Karpas-422 (cell line): ENCODE measurements around the gene GKN1. TPM values are rescaled to one million over a fixed set of nuclear protein-coding genes. Genes with fewer than 3 reads are reported as not detected.

Source experiments
- DNase-seq: peaks from one replicate; pipeline ENCODE4 v3.0.0-alpha.2; 2015
- H2AFZ ChIP-seq: fragments of 200-600 bp; sonication (generic); 2 replicates; pipeline ENCODE4 v1.6.1; 2014; ENCODE audit warnings: antibody characterized with exemption, low read length, mixed read lengths
- H3K27ac ChIP-seq: fragments of 200-600 bp; sonication (generic); 2 replicates; pipeline ENCODE4 v1.5.1; 2014; ENCODE audit warnings: mild to moderate bottlenecking, low read length, moderate library complexity
- H3K27me3 ChIP-seq: fragments of 200-600 bp; sonication (generic); 2 replicates; pipeline ENCODE4 v1.6.1; 2014; ENCODE audit warnings: low read length, mixed read lengths
- H3K36me3 ChIP-seq: fragments of 200-600 bp; sonication (generic); 2 replicates; pipeline ENCODE4 v1.6.1; 2014; ENCODE audit warnings: low read length, mixed read lengths; ENCODE audit not compliant: insufficient read depth
- H3K4me1 ChIP-seq: fragments of 200-600 bp; sonication (generic); 2 replicates; pipeline ENCODE4 v1.6.1; 2014; ENCODE audit warnings: mild to moderate bottlenecking, low read length, mixed read lengths
- H3K4me2 ChIP-seq: fragments of 200-600 bp; sonication (generic); 2 replicates; pipeline ENCODE4 v1.6.1; 2014; ENCODE audit warnings: low read length, low read depth, mild to moderate bottlenecking; ENCODE audit not compliant: poor library complexity, severe bottlenecking
- H3K4me3 ChIP-seq: fragments of 200-600 bp; sonication (generic); 2 replicates; pipeline ENCODE4 v1.5.1; 2014; ENCODE audit warnings: mild to moderate bottlenecking, antibody characterized with exemption, low read length, mixed read lengths
- H3K79me2 ChIP-seq: fragments of 200-600 bp; sonication (generic); 2 replicates; pipeline ENCODE4 v1.6.1; 2014; ENCODE audit warnings: mild to moderate bottlenecking, low read length, mixed read lengths
- H3K9ac ChIP-seq: fragments of 200-600 bp; sonication (generic); 2 replicates; pipeline ENCODE4 v1.6.0; 2014; ENCODE audit warnings: low read length
- H3K9me2 ChIP-seq: fragments of 200-600 bp; sonication (generic), shearing (Covaris generic); replicated peaks from 2 replicates; pipeline ENCODE4 v1.6.0; 2014; ENCODE audit warnings: mild to moderate bottlenecking, low read length, moderate library complexity; ENCODE audit not compliant: insufficient read depth
- H3K9me3 ChIP-seq: fragments of 300-700, 200-600 bp; sonication (generic); 2 replicates; pipeline ENCODE4 v1.6.1; 2014; ENCODE audit warnings: low read length, mixed read lengths
- H4K20me1 ChIP-seq: fragments of 200-600 bp; sonication (generic); 2 replicates; pipeline ENCODE4 v1.6.1; 2014; ENCODE audit warnings: mild to moderate bottlenecking, antibody characterized with exemption, low read length, low read depth; ENCODE audit not compliant: insufficient read depth
- total RNA-seq: library from RNA; depleted of rRNA; stranded (reverse); fragments of >200 nt; shearing (Covaris generic); gene quantifications from 2 replicates; pipeline ENCODE4 v1.2.3, GENCODE V29; 2014; ENCODE audit warnings: low replicate concordance

Gene GKN1
- total RNA-seq, 1 experiment from 2014 or later: not detected

DNA sequence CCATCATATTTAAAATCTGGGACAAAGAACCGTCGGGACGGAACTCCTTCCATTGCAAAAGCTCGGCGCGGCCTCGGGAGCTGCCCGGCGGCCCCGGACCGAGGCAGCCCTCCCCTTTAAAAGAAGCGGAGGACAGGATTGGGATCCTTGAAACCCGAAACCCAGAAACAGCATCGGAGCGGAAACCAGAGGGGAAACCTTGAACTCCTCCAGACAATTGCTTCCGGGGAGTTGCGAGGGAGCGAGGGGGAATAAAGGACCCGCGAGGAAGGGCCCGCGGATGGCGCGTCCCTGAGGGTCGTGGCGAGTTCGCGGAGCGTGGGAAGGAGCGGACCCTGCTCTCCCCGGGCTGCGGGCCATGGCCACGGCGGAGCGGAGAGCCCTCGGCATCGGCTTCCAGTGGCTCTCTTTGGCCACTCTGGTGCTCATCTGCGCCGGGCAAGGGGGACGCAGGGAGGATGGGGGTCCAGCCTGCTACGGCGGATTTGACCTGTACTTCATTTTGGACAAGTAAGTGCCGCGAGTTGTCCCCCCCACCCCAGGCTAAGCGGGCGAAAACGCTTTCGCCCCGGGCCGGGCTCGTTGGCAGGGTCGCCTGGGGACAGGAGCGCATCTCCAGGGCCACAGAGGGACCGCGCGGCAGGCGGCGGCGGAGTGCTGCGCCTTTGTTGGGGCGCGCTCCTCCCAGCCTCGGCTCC, 38.9 kb downstream of the GKN1 start, which contains the start of gene ANTXR1:
TSS of gene ANTXR1 (plus strand) at position 38 of the 698 bp plus-strand sequence. CDS start at position 359, 321 bp downstream.
- H3K9ac ChIP-seq: no peak within 1 kb of the TSS
- no peaks in the 10 kb centered on the region for H3K9me2 ChIP-seq
- no peaks in the 10 kb centered on the region for H3K79me2 ChIP-seq
- H3K36me3 ChIP-seq: no peaks in the 10 kb centered on the region
- H3K27ac ChIP-seq: no peak within 1 kb of the TSS
- DNase-seq: no peak
- no peaks in the 10 kb centered on the region for H3K4me1 ChIP-seq
- H2AFZ ChIP-seq: no peak within 1 kb of the TSS
- H4K20me1 ChIP-seq: no peaks in the 10 kb centered on the region
- no peaks in the 10 kb centered on the region for H3K9me3 ChIP-seq
- H3K27me3 ChIP-seq: peaks cover 2% of the 10 kb centered on the region; the same call in 1 of the 2 replicates
- no peak within 1 kb of the TSS for H3K4me2 ChIP-seq
- no peak within 1 kb of the TSS for H3K4me3 ChIP-seq

DNA sequence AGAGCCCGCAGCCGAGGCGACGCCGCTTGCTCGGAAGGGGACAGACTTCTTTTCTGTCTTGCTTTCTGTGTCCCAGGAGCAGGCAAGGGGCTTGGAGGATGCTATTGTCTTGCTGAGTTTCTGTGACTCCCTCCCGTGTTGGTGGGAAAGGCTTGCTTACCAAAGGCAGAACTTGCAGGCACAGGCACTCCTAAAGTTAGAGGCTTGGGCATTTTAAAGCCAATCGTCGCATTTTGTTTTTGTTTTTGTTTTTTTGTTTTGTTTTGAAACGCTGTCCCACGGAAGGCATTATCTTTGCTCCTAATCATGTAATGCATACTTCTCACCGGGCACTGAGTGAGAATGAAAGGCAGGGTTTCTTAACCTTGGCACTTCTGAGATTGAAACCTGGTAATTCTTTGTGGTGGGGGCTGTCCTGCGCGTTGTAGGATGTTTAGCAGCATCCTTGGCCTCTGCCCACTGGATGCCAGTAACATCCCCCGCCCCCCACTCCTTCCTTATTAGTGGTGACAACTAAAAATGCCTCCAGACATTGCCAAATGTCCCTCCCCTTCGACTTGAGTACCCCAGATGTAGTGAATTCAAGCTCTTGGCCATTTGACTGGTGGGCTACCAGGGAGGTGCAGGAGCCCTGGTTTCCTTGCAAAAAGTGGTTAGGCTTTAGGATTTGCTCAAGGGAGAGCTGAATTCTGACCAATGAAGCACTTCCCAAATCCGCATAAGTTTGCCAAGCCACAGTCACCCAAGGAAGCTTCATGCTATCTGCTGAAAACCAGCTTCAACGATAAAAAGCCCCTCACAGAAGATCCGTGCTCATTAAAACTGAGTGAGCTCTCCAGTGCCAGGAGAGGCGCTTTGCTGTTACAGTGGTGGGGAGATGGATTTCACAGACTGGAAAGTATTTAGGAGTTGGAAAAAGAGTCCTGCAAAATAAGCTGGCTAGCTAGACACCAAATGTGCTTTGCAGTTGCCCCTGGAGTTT, 39.7 kb downstream of the GKN1 start:
- no peak overlapping the region for H2AFZ ChIP-seq
- no peaks in the 10 kb centered on the region for H3K9me2 ChIP-seq
- no peaks in the 10 kb centered on the region for H3K36me3 ChIP-seq
- peaks cover 2% of the 10 kb centered on the region; the same call in 1 of the 2 replicates for H3K27me3 ChIP-seq
- no peaks in the 10 kb centered on the region for H4K20me1 ChIP-seq
- H3K4me3 ChIP-seq: no peak overlapping the region
- H3K27ac ChIP-seq: no peak overlapping the region
- H3K4me2 ChIP-seq: no peak overlapping the region
- DNase-seq: no peak
- no peaks in the 10 kb centered on the region for H3K79me2 ChIP-seq
- H3K9ac ChIP-seq: no peak overlapping the region
- no peaks in the 10 kb centered on the region for H3K4me1 ChIP-seq
- no peaks in the 10 kb centered on the region for H3K9me3 ChIP-seq

DNA sequence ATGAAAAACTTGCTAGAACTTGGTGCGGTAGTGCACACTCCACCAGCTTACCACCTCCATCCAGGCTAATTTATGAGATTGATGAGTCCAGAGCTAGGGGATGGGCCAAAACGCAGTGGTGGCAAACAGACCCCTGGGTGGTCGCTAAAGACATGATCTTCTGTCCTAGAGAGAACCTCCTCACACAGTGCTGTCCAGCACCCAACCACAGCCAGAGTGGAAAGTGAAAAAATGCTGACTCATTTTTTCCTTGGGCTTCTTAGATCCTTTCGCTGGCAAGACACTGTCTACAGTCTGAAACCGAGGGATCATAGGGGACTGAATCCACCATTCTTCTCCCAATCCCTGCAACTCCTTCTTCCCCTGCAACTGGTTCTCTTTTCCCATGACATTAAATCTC, 42.6 kb downstream of the GKN1 start:
- Histone ChIP-seq H3K9ac (no peak overlapping the region), H3K79me2 (no peaks in the 10 kb centered on the region), H3K9me3 (no peaks in the 10 kb centered on the region), H3K4me1 (no peaks in the 10 kb centered on the region), H2AFZ (no peak overlapping the region), H4K20me1 (no peaks in the 10 kb centered on the region), H3K4me3 (no peak overlapping the region), H3K27me3 (peaks cover 2% of the 10 kb centered on the region; the same call in 1 of the 2 replicates), H3K36me3 (no peaks in the 10 kb centered on the region), H3K9me2 (no peaks in the 10 kb centered on the region), H3K27ac (no peak overlapping the region), H3K4me2 (no peak overlapping the region)
- no peak for DNase-seq

DNA sequence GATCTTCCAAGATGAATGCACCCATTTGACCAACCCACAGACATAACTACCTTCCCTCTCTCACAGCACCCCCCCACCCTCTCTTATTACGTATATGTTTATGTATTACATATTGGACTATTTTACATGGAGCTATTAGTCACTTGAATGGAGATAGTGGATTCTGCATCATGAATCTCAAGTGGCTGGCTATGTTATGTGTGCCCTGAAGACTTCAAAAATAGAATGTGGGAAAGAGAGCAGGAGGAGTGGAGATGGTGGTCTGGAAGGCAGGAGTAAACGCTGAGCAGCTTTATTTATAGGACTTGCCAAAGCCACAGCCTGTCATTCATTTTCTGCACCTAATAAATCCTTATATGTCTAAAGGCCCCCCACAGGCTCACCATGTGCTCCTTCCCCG, 43.4 kb downstream of the GKN1 start:
- no peak for DNase-seq
- no peak overlapping the region for H3K27ac ChIP-seq
- H2AFZ ChIP-seq: no peak overlapping the region
- no peaks in the 10 kb centered on the region for H4K20me1 ChIP-seq
- no peaks in the 10 kb centered on the region for H3K36me3 ChIP-seq
- H3K4me3 ChIP-seq: no peak overlapping the region
- peaks cover 2% of the 10 kb centered on the region; the same call in 1 of the 2 replicates for H3K27me3 ChIP-seq
- no peaks in the 10 kb centered on the region for H3K79me2 ChIP-seq
- no peaks in the 10 kb centered on the region for H3K4me1 ChIP-seq
- no peaks in the 10 kb centered on the region for H3K9me3 ChIP-seq
- H3K9me2 ChIP-seq: no peaks in the 10 kb centered on the region
- no peak overlapping the region for H3K4me2 ChIP-seq
- H3K9ac ChIP-seq: no peak overlapping the region

DNA sequence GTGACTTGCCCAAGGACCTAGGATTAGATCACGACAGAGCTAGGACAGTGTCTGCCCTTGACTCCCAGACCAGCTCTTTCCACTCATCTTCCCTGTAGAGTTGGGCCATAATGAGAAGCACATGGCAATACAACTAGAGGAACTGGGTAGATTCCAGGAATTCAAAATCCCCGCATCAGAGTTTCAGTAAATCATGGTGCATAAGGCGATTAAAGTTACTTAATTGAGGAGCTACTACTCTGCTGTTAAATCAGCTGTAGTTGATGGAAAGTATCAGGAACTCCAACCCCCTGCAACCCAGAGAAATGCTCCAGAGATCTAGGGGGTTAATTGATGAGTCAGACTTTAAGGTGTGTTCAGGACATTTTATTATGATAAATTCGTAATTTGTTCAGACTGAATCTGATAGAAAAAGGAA, 44.3 kb downstream of the GKN1 start:
- no peaks in the 10 kb centered on the region for H3K9me2 ChIP-seq
- peaks cover 2% of the 10 kb centered on the region; the same call in 1 of the 2 replicates for H3K27me3 ChIP-seq
- no peak overlapping the region for H3K9ac ChIP-seq
- no peak overlapping the region for H3K4me3 ChIP-seq
- no peak for DNase-seq
- H2AFZ ChIP-seq: no peak overlapping the region
- H3K4me2 ChIP-seq: no peak overlapping the region
- H3K9me3 ChIP-seq: no peaks in the 10 kb centered on the region
- no peaks in the 10 kb centered on the region for H4K20me1 ChIP-seq
- H3K4me1 ChIP-seq: no peaks in the 10 kb centered on the region
- H3K27ac ChIP-seq: no peak overlapping the region
- H3K79me2 ChIP-seq: no peaks in the 10 kb centered on the region
- no peaks in the 10 kb centered on the region for H3K36me3 ChIP-seq

DNA sequence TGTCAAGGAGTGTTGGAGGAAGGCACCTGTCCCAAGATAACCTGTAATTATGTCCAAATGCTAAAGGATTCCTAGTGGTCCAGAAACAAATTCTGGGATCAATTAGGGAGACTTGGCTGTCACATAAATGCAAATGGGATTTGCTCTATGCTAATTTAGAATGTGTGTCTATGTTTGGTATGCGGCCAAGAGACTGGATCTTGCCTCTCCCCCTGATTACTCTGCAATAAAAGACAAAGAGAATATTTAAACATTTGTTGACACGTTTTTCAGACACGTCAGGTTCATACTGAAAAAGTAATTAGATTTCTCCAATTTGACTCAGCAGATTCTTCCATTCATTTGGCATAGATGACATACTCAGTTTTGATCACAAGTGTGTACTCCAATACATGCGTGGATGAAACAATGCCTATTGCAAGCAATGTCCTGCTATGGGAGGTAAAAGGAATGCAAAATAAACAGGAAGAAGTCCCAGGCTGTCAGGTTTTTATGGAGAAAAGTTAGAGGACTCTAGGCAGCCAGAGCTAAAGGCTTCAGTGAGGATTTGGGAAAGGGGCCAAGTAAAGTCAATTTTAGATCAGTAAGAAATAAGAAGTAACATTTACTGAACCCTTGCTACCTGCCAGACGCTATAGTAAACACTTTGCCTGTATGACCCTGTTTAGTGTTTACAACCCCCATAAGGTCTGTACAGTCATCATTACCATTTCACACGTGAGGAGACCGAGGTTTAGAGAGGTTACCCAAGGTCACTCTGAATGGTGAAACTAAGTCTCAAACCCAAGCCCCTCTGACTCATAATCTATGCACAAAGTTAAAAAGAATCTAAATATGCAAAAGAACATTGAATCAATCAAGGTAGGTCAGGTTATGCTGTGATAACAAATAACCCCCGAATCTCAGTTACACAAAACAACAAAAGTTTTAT, 46.3 kb downstream of the GKN1 start:
- H3K4me3 ChIP-seq: no peak overlapping the region
- no peak overlapping the region for H3K9ac ChIP-seq
- no peaks in the 10 kb centered on the region for H4K20me1 ChIP-seq
- no peaks in the 10 kb centered on the region for H3K9me3 ChIP-seq
- H3K4me2 ChIP-seq: no peak overlapping the region
- no peaks in the 10 kb centered on the region for H3K79me2 ChIP-seq
- no peak overlapping the region for H2AFZ ChIP-seq
- H3K36me3 ChIP-seq: no peaks in the 10 kb centered on the region
- no peaks in the 10 kb centered on the region for H3K4me1 ChIP-seq
- no peaks in the 10 kb centered on the region for H3K9me2 ChIP-seq
- peaks cover 2% of the 10 kb centered on the region; the same call in 1 of the 2 replicates for H3K27me3 ChIP-seq
- no peak for DNase-seq
- H3K27ac ChIP-seq: no peak overlapping the region

DNA sequence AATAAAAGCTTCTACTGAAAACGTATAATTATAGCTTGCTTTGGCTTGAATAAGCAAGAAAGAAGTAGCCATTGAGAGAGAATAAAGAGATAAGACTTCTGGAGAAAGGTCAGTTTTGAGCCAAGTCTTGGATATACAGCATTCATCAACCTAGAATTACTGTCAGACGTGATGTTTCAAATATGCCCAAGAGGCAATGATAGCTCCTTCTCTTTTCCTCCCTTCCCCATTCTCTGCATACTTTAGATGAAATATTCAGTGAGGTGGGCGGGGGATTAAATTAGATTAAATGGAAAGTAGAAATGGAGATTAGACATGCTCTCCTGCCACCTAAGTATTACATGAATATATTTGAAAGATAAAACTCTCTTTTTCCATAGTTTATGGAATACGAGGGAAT, 47.3 kb downstream of the GKN1 start:
- Histone ChIP-seq H3K4me2 (no peak overlapping the region), H3K79me2 (no peaks in the 10 kb centered on the region), H4K20me1 (no peaks in the 10 kb centered on the region), H3K27ac (no peak overlapping the region), H3K9me2 (no peaks in the 10 kb centered on the region), H3K4me1 (no peaks in the 10 kb centered on the region), H3K9me3 (no peaks in the 10 kb centered on the region), H3K9ac (no peak overlapping the region), H3K36me3 (no peaks in the 10 kb centered on the region), H3K4me3 (no peak overlapping the region), H2AFZ (no peak overlapping the region), H3K27me3 (peaks cover under 1% of the 10 kb centered on the region; the same call in 1 of the 2 replicates)
- no peak for DNase-seq
